HEK293T (cell line): ENCODE measurements around the gene DCDC2B.

Source experiments
- CTCF ChIA-PET: fragments of 350-600 bp; formaldehyde crosslinking; extraction: SDS; loops from one replicate; lab custom pipeline; 2021; ENCODE audit warnings: antibody characterized with exemption, inconsistent platforms; lab: Yijun Ruan, JAX
- POLR2A ChIA-PET: fragments of 350-600 bp; formaldehyde crosslinking; extraction: SDS; loops from one replicate; lab custom pipeline; 2020; ENCODE audit warnings: antibody characterized with exemption, inconsistent platforms; lab: Yijun Ruan, JAX
- DNase-seq: peaks from one replicate; pipeline ENCODE4 v3.0.0; 2012; ENCODE audit warnings: mixed read lengths; ENCODE audit errors: extremely low spot score
- ARNT ChIP-seq: fragments of 450-650 bp; IDR thresholded peaks from 2 replicates; pipeline ENCODE4 v1.6.1; 2017; ENCODE audit warnings: mild to moderate bottlenecking
- BHLHE40 ChIP-seq: fragments of 450-650 bp; IDR thresholded peaks from 2 replicates; pipeline ENCODE4 v1.6.1; 2016; ENCODE audit warnings: mild to moderate bottlenecking, moderate library complexity, borderline replicate concordance
- CTBP1 ChIP-seq: fragments of 450-650 bp; IDR thresholded peaks from 2 replicates; pipeline ENCODE4 v1.6.1; 2016; ENCODE audit warnings: borderline replicate concordance
- ELF4 ChIP-seq: fragments of 450-650 bp; IDR thresholded peaks from 2 replicates; pipeline ENCODE4 v1.6.1; 2017; ENCODE audit warnings: antibody characterized with exemption
- FOXA1 ChIP-seq: fragments of 450-650 bp; IDR thresholded peaks from 2 replicates; pipeline ENCODE4 v1.6.1; 2016; ENCODE audit warnings: mild to moderate bottlenecking
- FOXK2 ChIP-seq: fragments of 450-650 bp; IDR thresholded peaks from 2 replicates; pipeline ENCODE4 v1.6.1; 2016; ENCODE audit warnings: mild to moderate bottlenecking
- FOXM1 ChIP-seq: fragments of 450-650 bp; IDR thresholded peaks from 2 replicates; pipeline ENCODE4 v1.6.1; 2017; ENCODE audit warnings: mild to moderate bottlenecking, borderline replicate concordance
- HDGF ChIP-seq: fragments of 450-650 bp; IDR thresholded peaks from 2 replicates; pipeline ENCODE4 v1.6.1; 2017; ENCODE audit warnings: antibody characterized with exemption, borderline replicate concordance
- L3MBTL2 ChIP-seq: fragments of 450-650 bp; conservative IDR thresholded peaks from 2 replicates; pipeline ENCODE4 v1.6.1; 2016; ENCODE audit warnings: mild to moderate bottlenecking
- LEF1 ChIP-seq: fragments of 450-650 bp; IDR thresholded peaks from 2 replicates; pipeline ENCODE4 v1.6.1; 2017; ENCODE audit warnings: mild to moderate bottlenecking, borderline replicate concordance
- NFRKB ChIP-seq: fragments of 450-650 bp; IDR thresholded peaks from 2 replicates; pipeline ENCODE4 v1.6.1; 2016; ENCODE audit warnings: mild to moderate bottlenecking, moderate library complexity
- PKNOX1 ChIP-seq: fragments of 450-650 bp; IDR thresholded peaks from 2 replicates; pipeline ENCODE4 v1.6.1; 2016
- SP1 ChIP-seq: fragments of 450-650 bp; IDR thresholded peaks from 2 replicates; pipeline ENCODE4 v1.6.1; 2017
- SUZ12 ChIP-seq: fragments of 450-650 bp; IDR thresholded peaks from 2 replicates; pipeline ENCODE4 v1.6.1; 2016; ENCODE audit warnings: mild to moderate bottlenecking
- TARDBP ChIP-seq: fragments of 450-650 bp; IDR thresholded peaks from 2 replicates; pipeline ENCODE4 v1.6.1; 2016
- ZNF384 ChIP-seq: fragments of 450-650 bp; IDR thresholded peaks from 2 replicates; pipeline ENCODE4 v1.6.1; 2016

Gene DCDC2B

GRCh38 chr1:32240140-32240951 lies 31.5 kb downstream of the DCDC2B start:
- DNase-seq: no peak
- CTCF ChIA-PET: interaction anchor here (0.8 kb wide), 1 partner anchor 8 kb away, joined by 6 read pairs; no protein-coding TSS in a partner anchor
- peak; percentile 40; the same call in 1 of the 2 replicates for TF ChIP-seq L3MBTL2
- no peak for TF ChIP-seq SUZ12
- POLR2A ChIA-PET: interaction anchor here (2.2 kb wide), 1 partner anchor 8 kb away, joined by 8 read pairs; no protein-coding TSS in a partner anchor

- ChIA-PET CTCF (interaction anchor here (1.8 kb wide), 1 partner anchor 26 kb away, joined by 6 read pairs; no protein-coding TSS in a partner anchor), POLR2A (no interaction called here)
- TF ChIP-seq SUZ12: no peak
- no peak for TF ChIP-seq PKNOX1
- no peak for TF ChIP-seq TARDBP
- TF ChIP-seq ZNF384: no peak
- no peak for TF ChIP-seq HDGF
- TF ChIP-seq LEF1: no peak
- no peak for TF ChIP-seq ELF4
- TF ChIP-seq FOXA1: no peak
- no peak for TF ChIP-seq SP1
- TF ChIP-seq NFRKB: no peak
- no peak for TF ChIP-seq ARNT
- TF ChIP-seq L3MBTL2: no peak
- DNase-seq: no peak
Observed at GRCh38 chr1:32241001-32241763, 32.3 kb downstream of the DCDC2B start.

GRCh38 chr1:32242341-32242851 lies 33.5 kb downstream of the DCDC2B start:
- ChIA-PET CTCF (interaction anchor here (1.8 kb wide), 1 partner anchor 27 kb away, joined by 6 read pairs; no protein-coding TSS in a partner anchor), POLR2A (no interaction called here)
- no peak for DNase-seq
- TF ChIP-seq ELF4 (no peak), SUZ12 (no peak), HDGF (no peak), ZNF384 (no peak), PKNOX1 (no peak), TARDBP (no peak), FOXA1 (no peak), L3MBTL2 (no peak), LEF1 (no peak), FOXK2 (no peak), CTBP1 (no peak)

GRCh38 chr1:32246888-32247273 lies 38.0 kb downstream of the DCDC2B start, which contains the start of gene FAM167B:
FAM167B (plus strand) TSS chr1:32247222; CDS start chr1:32247422, 200 bp downstream.
- ChIA-PET POLR2A (interaction anchor here (0.8 kb wide), 1 partner anchor 30 kb away, joined by 3 read pairs; no protein-coding TSS in a partner anchor), CTCF (interaction anchor here (0.6 to 1.4 kb wide), 3 partner anchors 11 to 89 kb away, joined by 3 to 5 read pairs (median 4); no protein-coding TSS in a partner anchor)
- TF ChIP-seq ZNF384: no peak
- no peak for DNase-seq

- TF ChIP-seq HDGF (no peak), CTBP1 (no peak), FOXK2 (no peak), TARDBP (no peak), L3MBTL2 (no peak), SUZ12 (no peak), FOXM1 (no peak), ELF4 (no peak)
- CTCF ChIA-PET: interaction anchor here (0.6 to 1.1 kb wide), 3 partner anchors 11 to 31 kb away, joined by 3 to 5 read pairs (median 4); no protein-coding TSS in a partner anchor
- DNase-seq: no peak
- POLR2A ChIA-PET: interaction anchor here (0.7 kb wide), 1 partner anchor 44 kb away, joined by 3 read pairs; the partner anchor contains the start of gene HDAC1
Observed at GRCh38 chr1:32247452-32247851, 38.6 kb downstream of the DCDC2B start.

- ChIA-PET CTCF (interaction anchor here (0.6 to 1.1 kb wide), 9 partner anchors 9 to 516 kb away, joined by 3 to 6 read pairs (median 4); partner anchors contain the start of gene DCDC2B), POLR2A (interaction anchor here (0.7 to 1.4 kb wide), 3 partner anchors 9 to 88 kb away, joined by 3 to 8 read pairs (median 7); partner anchors contain the start of genes HDAC1 and MARCKSL1)
- TF ChIP-seq ARNT (no peak), SP1 (no peak), BHLHE40 (no peak), CTBP1 (no peak), ZNF384 (no peak), L3MBTL2 (no peak)
- DNase-seq: peak; percentile 99
Observed at GRCh38 chr1:32247983-32248889, 39.3 kb downstream of the DCDC2B start.
